ENCODE measurements around the gene PELI1.

PELI1 gene, protein sequence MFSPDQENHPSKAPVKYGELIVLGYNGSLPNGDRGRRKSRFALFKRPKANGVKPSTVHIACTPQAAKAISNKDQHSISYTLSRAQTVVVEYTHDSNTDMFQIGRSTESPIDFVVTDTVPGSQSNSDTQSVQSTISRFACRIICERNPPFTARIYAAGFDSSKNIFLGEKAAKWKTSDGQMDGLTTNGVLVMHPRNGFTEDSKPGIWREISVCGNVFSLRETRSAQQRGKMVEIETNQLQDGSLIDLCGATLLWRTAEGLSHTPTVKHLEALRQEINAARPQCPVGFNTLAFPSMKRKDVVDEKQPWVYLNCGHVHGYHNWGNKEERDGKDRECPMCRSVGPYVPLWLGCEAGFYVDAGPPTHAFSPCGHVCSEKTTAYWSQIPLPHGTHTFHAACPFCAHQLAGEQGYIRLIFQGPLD

GRCh38 chr2:64144057-64145013 is at the start of gene PELI1:
PELI1 (minus strand) TSS chr2:64144420; CDS start chr2:64108310, 36,110 bp downstream.
- DNase-seq = peak; percentile 96

- no peak for DNase-seq
These were observed 49.3 kb upstream of the PELI1 start for GRCh38 chr2:64193491-64193890.

DNA sequence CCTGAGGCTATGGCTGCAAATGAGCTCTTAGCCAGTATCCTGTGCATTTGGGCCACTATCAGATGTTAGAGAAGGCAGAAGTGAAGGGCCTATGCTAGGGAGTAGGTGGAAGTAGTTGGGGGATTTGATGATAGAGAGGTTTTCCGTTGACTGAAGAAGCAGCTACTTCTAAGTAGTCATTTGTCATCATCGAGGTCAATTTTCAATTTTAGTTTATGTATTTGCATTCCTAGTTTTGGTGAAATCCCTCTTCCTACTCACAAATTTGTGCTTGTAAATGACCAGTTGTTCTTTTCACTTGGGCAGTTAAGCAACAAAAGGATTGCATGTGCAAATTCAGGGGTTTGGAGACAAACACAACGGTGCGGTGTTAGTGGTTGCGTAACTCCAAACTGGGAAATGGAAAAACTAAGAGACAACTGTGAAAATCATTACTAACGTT is 48.5 kb upstream of the PELI1 start:
- no peak for DNase-seq

GRCh38 chr2:64192125-64192479 is 47.9 kb upstream of the PELI1 start:
- no peak for DNase-seq

GRCh38 chr2:64189586-64189985 is 45.4 kb upstream of the PELI1 start:
- DNase-seq = no peak

- DNase-seq = no peak
These were observed 44.9 kb upstream of the PELI1 start for GRCh38 chr2:64189167-64189566.

- DNase-seq = no peak
These were observed 42.7 kb upstream of the PELI1 start for GRCh38 chr2:64186699-64187605.

DNA sequence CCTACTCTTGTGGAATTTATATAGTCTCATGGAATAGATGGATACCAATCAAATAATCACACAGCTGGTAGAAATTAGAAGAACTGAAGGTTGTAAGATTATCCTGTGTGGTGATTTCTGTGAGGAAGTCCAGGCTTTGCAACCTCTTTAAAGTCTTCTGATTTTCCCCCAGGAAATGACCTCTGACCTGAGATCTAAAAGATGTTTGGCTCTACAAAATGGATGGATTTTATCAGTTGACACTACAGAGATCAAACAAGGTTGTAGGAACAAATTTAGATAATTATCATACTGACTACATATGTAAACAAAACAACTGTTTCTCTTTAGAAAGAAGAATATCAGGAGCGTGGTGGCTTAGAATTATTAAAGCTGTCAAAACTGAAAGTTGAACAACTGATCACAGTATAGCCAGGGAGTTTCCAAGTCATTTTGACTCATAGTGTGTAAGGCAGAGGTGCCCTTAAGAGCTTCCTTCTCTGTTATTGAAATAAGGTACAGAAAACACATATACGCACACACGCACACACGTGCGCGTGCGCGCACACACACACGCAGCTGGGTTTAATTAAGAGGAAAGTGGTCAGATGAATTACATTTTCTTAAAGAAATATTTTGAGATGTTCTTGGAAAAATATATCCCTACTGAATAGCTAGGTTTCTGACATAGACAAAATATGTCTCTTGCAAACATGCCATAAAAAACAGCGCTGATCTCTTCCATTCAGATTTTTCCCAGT is 35.5 kb upstream of the PELI1 start:
- DNase-seq = no peak

DNA sequence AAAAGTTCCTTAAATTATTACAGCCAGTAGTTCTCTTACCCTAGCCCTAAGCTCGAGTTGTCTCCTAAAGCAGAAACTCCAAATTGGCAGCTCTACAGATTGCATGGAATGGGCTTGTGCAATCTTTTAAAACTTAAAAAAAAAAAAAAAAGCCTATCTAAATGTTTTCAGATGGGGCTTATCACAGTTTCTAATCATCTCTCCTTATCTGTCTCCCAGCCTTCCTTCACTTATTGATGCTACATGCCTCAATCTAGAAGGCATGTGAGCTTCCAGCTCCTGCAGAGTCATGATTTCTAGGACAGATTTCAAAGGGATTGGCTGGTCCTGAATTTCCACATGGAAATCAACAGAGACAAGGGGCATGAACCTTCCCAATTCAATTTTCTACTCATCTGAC is 33.1 kb upstream of the PELI1 start:
- no peak for DNase-seq

- DNase-seq = no peak
These were observed 31.4 kb upstream of the PELI1 start for GRCh38 chr2:64175419-64176197.

DNA sequence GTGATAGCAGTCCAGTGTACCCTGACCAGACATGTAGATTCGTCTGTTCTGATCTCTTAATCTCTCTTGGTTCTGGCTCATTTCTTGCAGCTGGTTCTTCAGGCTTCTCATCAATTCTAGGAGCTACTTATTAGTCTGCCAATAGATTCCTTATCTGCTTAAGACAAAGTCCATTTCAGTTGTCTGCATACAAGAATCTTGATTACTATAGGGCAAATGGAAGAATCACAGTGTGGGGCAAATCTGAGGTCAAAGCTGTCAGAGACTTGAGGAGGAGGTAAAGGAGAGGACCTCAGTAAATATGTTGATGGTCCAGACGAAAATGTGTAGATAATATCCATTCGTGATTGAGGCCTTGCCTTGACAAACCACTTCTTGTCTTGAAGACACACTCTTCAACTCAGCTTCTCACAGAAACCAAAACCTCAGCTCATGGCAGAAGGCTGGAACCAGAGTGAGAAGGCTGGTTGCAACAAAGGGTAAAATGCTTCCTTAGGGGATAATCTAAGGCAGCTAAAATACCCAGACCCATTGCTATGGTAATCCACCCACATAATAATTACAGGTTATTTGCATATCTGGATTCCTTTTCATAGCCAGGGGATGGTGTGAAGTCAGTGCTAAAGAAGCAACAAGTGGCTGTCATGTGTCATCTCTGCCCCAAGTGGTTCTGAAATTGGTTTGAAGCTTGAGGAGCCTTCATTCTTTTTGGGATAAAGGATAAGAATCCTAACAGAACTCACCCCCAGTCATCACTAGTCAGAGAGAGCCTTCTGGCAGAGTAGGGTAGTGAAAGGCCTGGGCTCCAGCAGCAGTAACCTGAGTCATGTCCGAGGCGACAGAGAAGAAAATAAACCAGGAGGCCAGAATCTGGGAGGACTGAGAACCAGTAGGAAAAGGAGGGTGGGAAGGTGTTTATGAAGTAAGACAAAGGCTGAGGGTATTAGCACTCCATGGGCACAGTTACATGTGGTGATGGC is 29.2 kb upstream of the PELI1 start:
- no peak for DNase-seq

DNA sequence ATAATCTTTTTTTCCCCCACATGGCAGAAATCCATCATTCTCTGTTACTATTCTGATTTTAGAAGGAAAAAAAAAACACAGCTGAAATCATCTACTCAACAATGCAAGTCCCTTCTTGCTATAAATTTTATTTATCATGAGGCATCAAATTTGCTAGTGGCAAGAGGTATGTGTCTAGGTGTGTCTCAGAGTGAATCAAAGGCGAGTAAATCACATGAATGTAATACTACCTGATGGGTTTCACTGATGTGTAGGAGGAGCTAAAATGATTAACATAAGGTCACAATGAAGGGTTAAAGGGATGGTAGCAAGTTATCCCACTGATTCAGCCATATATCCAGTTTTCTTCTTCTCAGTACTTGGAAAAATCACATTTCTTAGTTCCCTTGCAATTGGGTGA is 24.5 kb upstream of the PELI1 start:
- DNase-seq = no peak

DNA sequence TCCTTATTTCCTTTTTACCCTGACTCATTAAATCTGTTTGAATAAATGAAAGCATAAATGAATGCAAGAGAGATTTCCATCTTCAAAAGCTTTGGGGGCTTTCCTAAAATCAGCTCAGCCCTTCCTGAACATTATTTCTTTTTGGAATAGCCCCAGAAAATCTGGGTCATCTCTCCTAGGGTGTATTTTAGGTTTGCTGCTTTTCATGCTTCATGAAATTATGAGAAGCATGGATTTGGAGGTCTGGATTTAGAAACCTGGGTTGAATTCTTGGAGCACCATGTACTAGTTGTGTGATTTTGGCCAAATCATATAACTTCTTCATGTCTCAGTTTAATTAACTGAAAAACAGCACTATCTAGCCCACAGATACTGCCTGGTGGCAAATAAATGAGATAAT is 24.0 kb upstream of the PELI1 start:
- no peak for DNase-seq

GRCh38 chr2:64166637-64167420 is 22.6 kb upstream of the PELI1 start:
- no peak for DNase-seq

DNA sequence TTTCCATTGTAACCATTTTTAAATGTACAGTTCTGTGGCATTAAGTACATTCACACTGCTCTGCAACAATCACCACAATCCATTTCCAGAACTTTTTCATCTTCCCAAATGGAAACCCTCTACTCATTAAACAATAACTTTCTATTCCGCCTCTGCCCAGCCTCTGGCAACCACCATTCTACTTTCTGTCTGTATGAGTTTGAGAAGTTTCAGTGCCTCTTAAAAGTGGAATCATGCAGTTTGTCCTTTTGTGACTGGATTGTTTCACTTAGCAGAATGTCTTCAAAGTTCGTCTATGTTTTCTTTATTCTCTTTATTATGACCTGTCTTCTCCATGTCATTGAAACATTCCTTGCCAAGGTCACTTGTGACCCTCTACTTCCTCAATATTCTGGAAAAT is 22.0 kb upstream of the PELI1 start:
- DNase-seq = no peak

GRCh38 chr2:64165706-64166105 is 21.5 kb upstream of the PELI1 start:
- DNase-seq = no peak

DNA sequence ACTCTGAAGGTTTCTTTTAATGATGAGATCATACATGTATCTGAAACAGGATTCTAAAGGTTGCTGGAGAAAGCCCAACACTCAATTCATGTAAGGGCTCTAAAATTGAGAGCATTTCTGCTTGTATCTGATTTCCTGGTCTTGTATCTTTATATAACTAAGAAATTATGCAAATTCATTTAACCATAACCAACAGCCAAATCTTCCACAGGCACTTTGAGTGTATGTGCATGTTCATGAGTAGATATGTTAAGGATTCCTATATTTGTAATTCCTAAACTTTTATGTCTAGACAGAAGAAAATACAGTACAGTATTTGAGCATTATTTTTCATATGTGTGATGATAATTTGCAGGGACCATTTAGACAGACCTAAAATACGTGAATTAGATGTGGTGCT is 20.4 kb upstream of the PELI1 start:
- DNase-seq = no peak

- no peak for DNase-seq
These were observed 18.3 kb upstream of the PELI1 start for GRCh38 chr2:64162516-64162915.

GRCh38 chr2:64157792-64158191 is 13.6 kb upstream of the PELI1 start:
- no peak for DNase-seq

Data from NCI-H510A treated with DMSO at 0.1 percent for 48 hours (cell line).